HepG2 (cell line): Measurements from ENCODE around the gene SMAP2. TPM values are rescaled to one million over a fixed set of nuclear protein-coding genes. Genes with fewer than 3 reads are reported as not detected.

Source experiments
- ATAC-seq: fragments of 200-7000 bp; cut with Tn5 transposase; 3 replicates; pipeline ENCODE4 v1.9.1; 2020; ENCODE audit warnings: mild to moderate bottlenecking, moderate library complexity
- BruUV-seq: library from RNA; stranded (reverse); fragments of 400-500 nt; replicated peaks from 2 replicates; lab custom pipeline; 2021; lab: Mats Ljungman, UMichigan
- CTCF ChIA-PET: fragments of 300-600 bp; formaldehyde crosslinking; extraction: SDS; loops from one replicate; lab custom pipeline; 2021; ENCODE audit warnings: low total read pairs, inconsistent platforms, low intra/inter-chr PET ratio; lab: Yijun Ruan, JAX
- POLR2A ChIA-PET: fragments of 350-600 bp; sonication (Branson Sonifier 250); formaldehyde crosslinking; loops from one replicate; lab custom pipeline; 2020; ENCODE audit warnings: antibody characterized with exemption, inconsistent platforms; lab: Yijun Ruan, JAX
- DNase-seq: peaks from one replicate; pipeline ENCODE4 v3.0.0-alpha.2; 2015; ENCODE audit warnings: low spot score
- FAIRE-seq: peaks from 3 replicates; lab custom pipeline; 2011; peaks lifted over from hg19 to GRCh38; lab: Jason Lieb, UNC
- H2AFZ ChIP-seq: one replicate; pipeline ENCODE4 v1.6.1; 2011; ENCODE audit warnings: low read length, inconsistent platforms
- H3K27ac ChIP-seq: fragments of 300-600 bp; 3 replicates; pipeline ENCODE4 v1.8.0; 2011; ENCODE audit warnings: mixed run types, mild to moderate bottlenecking, mixed read lengths, low read length, inconsistent platforms; ENCODE audit not compliant: insufficient read depth; ENCODE audit errors: extremely low read length
- H3K27me3 ChIP-seq, 2 experiments: fragments of 200-600 bp in 1 of 2; 2 replicates in 1 of 2; 3 replicates in 1 of 2; pipeline versions ENCODE4 v1.6.0 to v1.8.0; 2011; ENCODE audit warnings: low read length in 2 of 2, mild to moderate bottlenecking in 2 of 2, moderate library complexity in 2 of 2, inconsistent platforms in 1 of 2; ENCODE audit not compliant: insufficient read depth in 2 of 2, control insufficient read depth in 1 of 2
- H3K36me3 ChIP-seq, 2 experiments: fragments of 200-600 bp in 1 of 2; replicated peaks in 1 of 2; 2 replicates in 1 of 2; 3 replicates in 1 of 2; pipeline versions ENCODE4 v1.5.1 to v1.8.0; 2011; ENCODE audit warnings: low read length in 2 of 2, inconsistent platforms in 1 of 2; ENCODE audit not compliant: insufficient read depth in 2 of 2, control insufficient read depth in 1 of 2
- H3K4me1 ChIP-seq: 2 replicates; pipeline ENCODE4 v1.5.1; 2012; ENCODE audit warnings: low read length, inconsistent platforms; ENCODE audit not compliant: insufficient read depth
- H3K4me2 ChIP-seq: 2 replicates; pipeline ENCODE4 v1.6.0; 2011; ENCODE audit warnings: low read depth, low read length, inconsistent platforms
- H3K4me3 ChIP-seq, 3 experiments: fragments of 200-600 bp in 1 of 3; sonication (generic), shearing (Covaris generic) in 1 of 3; replicated peaks in 1 of 3; 2 replicates each; pipeline ENCODE4 v1.5.1; 2011 to 2016; ENCODE audit warnings: low read length in 3 of 3, inconsistent platforms in 2 of 3, low read depth in 2 of 3, mild to moderate bottlenecking in 2 of 3, control low read depth in 1 of 3, mixed read lengths in 1 of 3; ENCODE audit not compliant: insufficient read depth in 1 of 3
- H3K79me2 ChIP-seq: one replicate; pipeline ENCODE4 v1.6.1; 2011; ENCODE audit warnings: low read length, inconsistent platforms; ENCODE audit not compliant: insufficient read depth
- H3K9ac ChIP-seq: 2 replicates; pipeline ENCODE4 v1.6.0; 2011; ENCODE audit warnings: mild to moderate bottlenecking, low read depth, low read length, inconsistent platforms; ENCODE audit not compliant: insufficient read depth
- H3K9me3 ChIP-seq: 2 replicates; pipeline ENCODE4 v1.5.1; 2012; ENCODE audit warnings: mild to moderate bottlenecking, low read length
- H4K20me1 ChIP-seq: 2 replicates; pipeline ENCODE4 v1.6.0; 2011; ENCODE audit warnings: inconsistent platforms, mild to moderate bottlenecking, low read length, moderate library complexity; ENCODE audit not compliant: insufficient read depth
- ATM ChIP-seq: fragments of 450-650 bp; IDR thresholded peaks from 2 replicates; pipeline ENCODE4 v1.7.1; 2017; ENCODE audit warnings: mild to moderate bottlenecking, borderline replicate concordance
- CREBL2 ChIP-seq: sonication (generic); formaldehyde crosslinking; IDR thresholded peaks from 2 replicates; pipeline ENCODE4 v1.8.1; 2023; ENCODE audit warnings: missing genetic modification reagents, mild to moderate bottlenecking, borderline replicate concordance
- HNF4A ChIP-seq: sonication (generic); formaldehyde crosslinking; IDR thresholded peaks from 2 replicates; pipeline ENCODE4 v1.4.0; 2020; ENCODE audit warnings: missing genetic modification reagents
- KLF16 ChIP-seq, 2 experiments: sonication (generic) in 1 of 2; formaldehyde crosslinking in 1 of 2; IDR thresholded peaks; 2 replicates each; pipeline versions ENCODE4 v1.6.1 to v1.8.0; 2016 to 2023; ENCODE audit warnings: missing genetic modification reagents in 2 of 2, missing compliant biosample characterization in 1 of 2
- KLF9 ChIP-seq: IDR thresholded peaks from 2 replicates; pipeline ENCODE4 v1.6.1; 2016; ENCODE audit warnings: low read depth
- MIER2 ChIP-seq: IDR thresholded peaks from 2 replicates; pipeline ENCODE4 v1.6.1; 2016; ENCODE audit warnings: missing biosample characterization, missing genetic modification reagents
- MXD4 ChIP-seq: IDR thresholded peaks from 2 replicates; pipeline ENCODE4 v1.6.1; 2016; ENCODE audit warnings: mild to moderate bottlenecking, missing biosample characterization, missing genetic modification reagents
- PHF8 ChIP-seq: sonication (generic); formaldehyde crosslinking; IDR thresholded peaks from 2 replicates; pipeline ENCODE4 v1.5.0; 2020; ENCODE audit warnings: missing genetic modification reagents
- RAD51 ChIP-seq: fragments of 450-650 bp; IDR thresholded peaks from 2 replicates; pipeline ENCODE4 v1.6.1; 2016; ENCODE audit warnings: borderline replicate concordance
- SALL1 ChIP-seq: sonication (generic); formaldehyde crosslinking; IDR thresholded peaks from 2 replicates; pipeline ENCODE4 v1.8.0; 2022; ENCODE audit warnings: mild to moderate bottlenecking, missing genetic modification reagents
- SOX6 ChIP-seq, 2 experiments: fragments of 450-650 bp in 1 of 2; sonication (generic) in 1 of 2; formaldehyde crosslinking in 1 of 2; IDR thresholded peaks; 2 replicates each; pipeline versions ENCODE4 v1.4.0 to v1.6.1; 2017 to 2020; ENCODE audit warnings: antibody characterized with exemption in 1 of 2, mild to moderate bottlenecking in 1 of 2, missing genetic modification reagents in 1 of 2
- U2AF2 ChIP-seq: fragments of 200-400 bp; formaldehyde crosslinking; IDR thresholded peaks from 2 replicates; pipeline ENCODE4 v1.6.1; 2017; ENCODE audit warnings: low read depth, mild to moderate bottlenecking, low read length
- ZNF234 ChIP-seq: sonication (generic); formaldehyde crosslinking; conservative IDR thresholded peaks from 2 replicates; pipeline ENCODE4 v1.5.1; 2020; ENCODE audit warnings: mild to moderate bottlenecking, missing genetic modification reagents
- ZNF263 ChIP-seq: sonication (generic); formaldehyde crosslinking; IDR thresholded peaks from 2 replicates; pipeline ENCODE4 v1.4.0; 2020; ENCODE audit warnings: missing genetic modification reagents
- ZNF615 ChIP-seq: sonication (generic); formaldehyde crosslinking; IDR thresholded peaks from 2 replicates; pipeline ENCODE4 v1.5.0; 2020; ENCODE audit warnings: mild to moderate bottlenecking, missing genetic modification reagents, borderline replicate concordance
- ZNF670 ChIP-seq: sonication (generic); formaldehyde crosslinking; IDR thresholded peaks from 2 replicates; pipeline ENCODE4 v1.8.0; 2022; ENCODE audit warnings: mild to moderate bottlenecking, missing genetic modification reagents, borderline replicate concordance
- ZNF746 ChIP-seq: sonication (generic); formaldehyde crosslinking; IDR thresholded peaks from 2 replicates; pipeline ENCODE4 v1.8.0; 2022; ENCODE audit warnings: mild to moderate bottlenecking, missing genetic modification reagents
- ZNF776 ChIP-seq: sonication (generic); formaldehyde crosslinking; IDR thresholded peaks from 2 replicates; pipeline ENCODE4 v1.4.0; 2020; ENCODE audit warnings: mild to moderate bottlenecking, missing genetic modification reagents
- ZNF839 ChIP-seq: sonication (generic); formaldehyde crosslinking; IDR thresholded peaks from 2 replicates; pipeline ENCODE4 v1.4.0; 2020; ENCODE audit warnings: missing genetic modification reagents, mild to moderate bottlenecking, borderline replicate concordance
- ZNF879 ChIP-seq: sonication (generic); formaldehyde crosslinking; IDR thresholded peaks from 2 replicates; pipeline ENCODE4 v1.8.1; 2023; ENCODE audit warnings: missing genetic modification reagents
- in situ Hi-C: cut with HindIII; loops from 2 replicates; pipeline ENCODE4 v1.10.0; 2017; ENCODE audit warnings: low pct_unique_long_range_greater_than_20kb; ENCODE audit not compliant: extremely low pct_ligation_motif_present
- intact Hi-C: fragments of 100-400 bp; cut with micrococcal nuclease; formaldehyde crosslinking; loops from one replicate; pipeline ENCODE4 v1.10.0; 2022; ENCODE audit not compliant: unreplicated experiment
- polyA plus RNA-seq, 8 experiments: library from polyadenylated mRNA; depleted of rRNA in 3 of 8; stranded (reverse) in 7 of 8; unstranded in 1 of 8; fragments of >200 nt; fragmentation: Illumina TruSeq in 4 of 8; extraction: Trizol in 4 of 8; gene quantifications; 2 replicates each; pipeline versions ENCODE4 v1.2.1 to v1.2.3, GENCODE V29; 2011 to 2016; ENCODE audit warnings: low read depth in 4 of 8, missing spikeins in 1 of 8, mixed read lengths in 1 of 8; ENCODE audit not compliant: insufficient read depth in 1 of 8
- total RNA-seq, 5 experiments: library from RNA; depleted of rRNA; stranded (reverse); fragments of >200 nt; fragmentation: Illumina TruSeq; extraction: Trizol; gene quantifications; 2 replicates each; pipeline ENCODE4 v1.2.3, GENCODE V29; 2016; ENCODE audit warnings: low read depth in 1 of 5
- TF ChIP-seq, protein P1 (sequence below): sonication (generic); formaldehyde crosslinking; IDR thresholded peaks from 2 replicates; pipeline ENCODE4 v1.4.0; 2020; ENCODE audit warnings: missing genetic modification reagents
- TF ChIP-seq, protein P2 (sequence below): sonication (generic); formaldehyde crosslinking; IDR thresholded peaks from 2 replicates; pipeline ENCODE4 v1.4.0; 2020; ENCODE audit warnings: missing genetic modification reagents, low read depth, mild to moderate bottlenecking, borderline replicate concordance
- TF ChIP-seq, protein P3 (sequence below): sonication (generic); formaldehyde crosslinking; IDR thresholded peaks from 2 replicates; pipeline ENCODE4 v1.9.0; 2021; ENCODE audit warnings: missing genetic modification reagents, borderline replicate concordance

The SMAP2 gene
- total and polyA plus RNA-seq, 2 of the 13 experiments (the other 11 are each of a cell fraction or from before 2014, with no cell fraction given) = 19.0 to 22.3 TPM

DNA sequence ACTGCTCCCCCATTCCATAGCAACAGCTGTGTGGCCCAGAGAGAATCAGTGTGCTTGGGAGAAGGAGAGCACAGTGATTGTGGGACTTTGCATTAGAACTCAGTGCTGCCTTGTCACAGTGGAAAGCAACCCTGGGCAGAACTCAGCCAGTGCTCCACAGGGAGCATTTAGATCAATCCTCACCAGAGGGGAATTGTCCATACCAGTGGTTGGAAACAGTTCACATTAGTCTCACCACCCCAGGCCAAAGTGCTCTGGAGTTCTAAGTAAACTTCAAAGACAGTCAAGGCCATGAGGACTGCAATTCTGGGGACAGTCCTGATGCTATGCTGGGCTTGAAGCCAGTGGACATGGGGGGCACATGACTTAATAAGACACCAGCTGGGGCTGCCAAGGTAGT is 12.9 kb upstream of the SMAP2 start:
- BruUV-seq = no TSS peak
- peak; percentile 78 for ATAC-seq
- Histone ChIP-seq H3K4me3 (no peak overlapping the region), H3K4me1 (peaks cover 23% of the 10 kb centered on the region), H3K27ac (no peak overlapping the region), H3K79me2 (no peaks in the 10 kb centered on the region), H3K4me2 (peak overlapping the region; percentile 32), H3K27me3 (peaks cover 0 to 5% of the 10 kb centered on the region in 2 experiments; a peak in 2 of 5 replicates), H3K9ac (no peak overlapping the region), H2AFZ (no peak overlapping the region), H3K36me3 (no peaks in the 10 kb centered on the region)
- no peak for FAIRE-seq
- ChIA-PET CTCF (no interaction called here), POLR2A (no interaction called here)
- DNase-seq = no peak
- intact Hi-C loops (no loop called here), in situ Hi-C loops (no loop called here)
- TF ChIP-seq ZNF670 = no peak
- TF ChIP-seq SALL1 (CRISPR knock-in tag) = peak; percentile 31
- TF ChIP-seq SOX6 (IDR thresholded peaks at IDR 0.05) = no peak
- TF ChIP-seq SOX6 (CRISPR knock-in tag; IDR thresholded peaks at IDR 0.05) = 0 out of 2 replicates have a peak, but pooled peaks have one; percentile 10
- no peak for TF ChIP-seq ZNF746 (CRISPR knock-in tag)
- TF ChIP-seq MIER2 (CRISPR knock-in tag) = no peak
- TF ChIP-seq, protein P1, sequence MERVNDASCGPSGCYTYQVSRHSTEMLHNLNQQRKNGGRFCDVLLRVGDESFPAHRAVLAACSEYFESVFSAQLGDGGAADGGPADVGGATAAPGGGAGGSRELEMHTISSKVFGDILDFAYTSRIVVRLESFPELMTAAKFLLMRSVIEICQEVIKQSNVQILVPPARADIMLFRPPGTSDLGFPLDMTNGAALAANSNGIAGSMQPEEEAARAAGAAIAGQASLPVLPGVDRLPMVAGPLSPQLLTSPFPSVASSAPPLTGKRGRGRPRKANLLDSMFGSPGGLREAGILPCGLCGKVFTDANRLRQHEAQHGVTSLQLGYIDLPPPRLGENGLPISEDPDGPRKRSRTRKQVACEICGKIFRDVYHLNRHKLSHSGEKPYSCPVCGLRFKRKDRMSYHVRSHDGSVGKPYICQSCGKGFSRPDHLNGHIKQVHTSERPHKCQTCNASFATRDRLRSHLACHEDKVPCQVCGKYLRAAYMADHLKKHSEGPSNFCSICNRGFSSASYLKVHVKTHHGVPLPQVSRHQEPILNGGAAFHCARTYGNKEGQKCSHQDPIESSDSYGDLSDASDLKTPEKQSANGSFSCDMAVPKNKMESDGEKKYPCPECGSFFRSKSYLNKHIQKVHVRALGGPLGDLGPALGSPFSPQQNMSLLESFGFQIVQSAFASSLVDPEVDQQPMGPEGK (CRISPR knock-in tag) = peak; percentile 43; the same call in 1 of the 2 replicates
- TF ChIP-seq HNF4A (CRISPR knock-in tag) = peak; percentile 37; the same call in 1 of the 2 replicates
- TF ChIP-seq PHF8 (CRISPR knock-in tag) = no peak
- peak; percentile 94 for TF ChIP-seq ZNF263 (CRISPR knock-in tag)
- no peak for TF ChIP-seq MXD4 (CRISPR knock-in tag)
- no peak for TF ChIP-seq ZNF615 (CRISPR knock-in tag)
- TF ChIP-seq ZNF879 (CRISPR knock-in tag) = no peak
- no peak for TF ChIP-seq ZNF234 (CRISPR knock-in tag)
- no peak for TF ChIP-seq U2AF2
- no peak for TF ChIP-seq RAD51
- no peak for TF ChIP-seq CREBL2 (CRISPR knock-in tag)
- TF ChIP-seq KLF9 (CRISPR knock-in tag) = no peak
- TF ChIP-seq ZNF776 (CRISPR knock-in tag) = no peak
- TF ChIP-seq, protein P2, sequence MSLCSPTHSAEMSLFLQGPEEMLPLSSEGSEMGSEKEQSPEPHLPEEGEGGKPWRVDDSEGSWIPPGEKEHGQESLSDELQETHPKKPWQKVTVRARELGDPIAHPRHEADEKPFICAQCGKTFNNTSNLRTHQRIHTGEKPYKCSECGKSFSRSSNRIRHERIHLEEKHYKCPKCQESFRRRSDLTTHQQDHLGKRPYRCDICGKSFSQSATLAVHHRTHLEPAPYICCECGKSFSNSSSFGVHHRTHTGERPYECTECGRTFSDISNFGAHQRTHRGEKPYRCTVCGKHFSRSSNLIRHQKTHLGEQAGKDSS (CRISPR knock-in tag) = 0 out of 2 replicates have a peak, but pooled peaks have one; percentile 31
- TF ChIP-seq, protein P3, sequence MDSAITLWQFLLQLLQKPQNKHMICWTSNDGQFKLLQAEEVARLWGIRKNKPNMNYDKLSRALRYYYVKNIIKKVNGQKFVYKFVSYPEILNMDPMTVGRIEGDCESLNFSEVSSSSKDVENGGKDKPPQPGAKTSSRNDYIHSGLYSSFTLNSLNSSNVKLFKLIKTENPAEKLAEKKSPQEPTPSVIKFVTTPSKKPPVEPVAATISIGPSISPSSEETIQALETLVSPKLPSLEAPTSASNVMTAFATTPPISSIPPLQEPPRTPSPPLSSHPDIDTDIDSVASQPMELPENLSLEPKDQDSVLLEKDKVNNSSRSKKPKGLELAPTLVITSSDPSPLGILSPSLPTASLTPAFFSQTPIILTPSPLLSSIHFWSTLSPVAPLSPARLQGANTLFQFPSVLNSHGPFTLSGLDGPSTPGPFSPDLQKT (CRISPR knock-in tag) = no peak
- TF ChIP-seq KLF16 (CRISPR knock-in tag; IDR thresholded peaks at IDR 0.05) = no peak
- no peak for TF ChIP-seq ZNF839 (CRISPR knock-in tag)
- no peak for TF ChIP-seq ATM
- TF ChIP-seq, all 625 proteins: peak for 6
- no peaks in the 10 kb centered on the region for H4K20me1 ChIP-seq
- H3K9me3 ChIP-seq = peaks cover 12% of the 10 kb centered on the region
